Adrenal gland (tissue), 12 donors: ENCODE data around the gene PRRC2B. TPM values are rescaled to one million over a fixed set of nuclear protein-coding genes. Genes with fewer than 3 reads are reported as not detected.

Source experiments
- DNase-seq, 7 donors: peaks; one replicate each; pipeline ENCODE4 v3.0.0-alpha.2; 2019 to 2020
- H3K27ac ChIP-seq, 5 donors: fragments of 200-600 bp; sonication (generic) in 4 of 5; 1 replicate in 3 of 5; 2 replicates in 2 of 5; pipeline versions ENCODE4 v1.5.1 to v1.8.0; 2016 to 2020; ENCODE audit warnings: mild to moderate bottlenecking in 1 of 5
- H3K27me3 ChIP-seq: fragments of 200-600 bp; 2 replicates; pipeline ENCODE4 v1.8.0; 2021
- H3K36me3 ChIP-seq, 2 donors: fragments of 200-600 bp; replicated peaks in 1 of 2; 1 replicate in 1 of 2; 2 replicates in 1 of 2; pipeline versions ENCODE4 v1.5.1 to v1.8.0; 2018 to 2022
- H3K4me1 ChIP-seq, 2 donors: fragments of 200-600 bp; replicated peaks in 1 of 2; 1 replicate in 1 of 2; 2 replicates in 1 of 2; pipeline versions ENCODE4 v1.5.1 to v1.8.0; 2018 to 2021
- H3K4me3 ChIP-seq, 4 donors: fragments of 200-600 bp; sonication (generic) in 3 of 4; one replicate each; pipeline ENCODE4 v1.5.1; 2016 to 2018
- H3K9me3 ChIP-seq, 3 donors: fragments of 200-600 bp; sonication (generic) in 1 of 3; replicated peaks in 1 of 3; 1 replicate in 2 of 3; 2 replicates in 1 of 3; pipeline versions ENCODE4 v1.5.1 to v1.8.0; 2016 to 2021
- POLR2A ChIP-seq, 2 donors: fragments of 450-650 bp; IDR thresholded peaks; one replicate each; pipeline ENCODE4 v1.6.1; 2017; ENCODE audit warnings: antibody characterized with exemption in 2 of 2, mild to moderate bottlenecking in 2 of 2, moderate library complexity in 1 of 2
- WGBS, 4 donors: extraction: QIAGEN DNeasy Blood & Tissue Kit in 2 of 4; methylation state at CpG; one replicate each; pipeline versions ENCODE4 v1.1.5 to v1.1.7; 2013 to 2017; 5-methylcytosine and 5-hydroxymethylcytosine counted together
- intact Hi-C, 2 donors: fragments of 100-400 bp; cut with DNase I; formaldehyde crosslinking; loops; one replicate each; pipeline versions ENCODE4 v1.14.1 to v1.15.0; 2022 to 2023
- polyA plus RNA-seq, 3 donors: library from polyadenylated mRNA; stranded (reverse); fragments of 200-250 nt in 2 of 3; fragments of 350-450 nt in 1 of 3; fragmentation: Illumina TruSeq in 1 of 3; extraction: RNeasy Lipid Tissue Mini Kit (QIAGEN cat#74804) in 1 of 3; gene quantifications; one replicate each; pipeline ENCODE4 v1.2.3, GENCODE V29; 2013 to 2014
- total RNA-seq, 9 donors: library from RNA; depleted of rRNA in 4 of 9; stranded (reverse); fragments of >200 nt in 4 of 9; fragments of 120-200 nt in 1 of 9; fragmentation: NEBNext Ultra II Directional in 1 of 9; extraction: Animal tissue kit (Norgen Biotek cat#: 25700) in 1 of 9; gene quantifications; one replicate each; pipeline versions ENCODE4 v1.1.0 to v1.2.4, GENCODE V29; 2013 to 2023
- TF ChIP-seq, protein P1 (sequence below), 6 experiments: fragments of 450-650 bp in 4 of 6; fragments of 200-600 bp in 2 of 6; sonication (generic) in 1 of 6; IDR thresholded peaks; 1 replicate in 5 of 6; 2 replicates in 1 of 6; pipeline versions ENCODE4 v1.5.1 to v1.8.0; 2016 to 2021; ENCODE audit warnings: antibody characterized with exemption in 6 of 6, mild to moderate bottlenecking in 2 of 6, moderate library complexity in 1 of 6
- donor health status: healthy with polysubstance abuse.
- donor health status: Bipolar disorder and iron deficiency.
- donor health status: DM: yes; HTN: yes; CAD: no.
- donor health status: DM: no; HTN: no; CAD: no.
- donor health status: DM: no; HTN: no; CAD: no.
- donor health status: DM: yes; HTN: yes; CAD: no.

PRRC2B gene
- total and polyA plus RNA-seq, 12 donors, result 42.3 to 255 (median 145) TPM

GRCh38 chr9:131485206-131485605, 91.3 kb downstream of the PRRC2B start:
- TF ChIP-seq POLR2A (IDR thresholded peaks at IDR 0.05), result no peak
- TF ChIP-seq, protein P1, sequence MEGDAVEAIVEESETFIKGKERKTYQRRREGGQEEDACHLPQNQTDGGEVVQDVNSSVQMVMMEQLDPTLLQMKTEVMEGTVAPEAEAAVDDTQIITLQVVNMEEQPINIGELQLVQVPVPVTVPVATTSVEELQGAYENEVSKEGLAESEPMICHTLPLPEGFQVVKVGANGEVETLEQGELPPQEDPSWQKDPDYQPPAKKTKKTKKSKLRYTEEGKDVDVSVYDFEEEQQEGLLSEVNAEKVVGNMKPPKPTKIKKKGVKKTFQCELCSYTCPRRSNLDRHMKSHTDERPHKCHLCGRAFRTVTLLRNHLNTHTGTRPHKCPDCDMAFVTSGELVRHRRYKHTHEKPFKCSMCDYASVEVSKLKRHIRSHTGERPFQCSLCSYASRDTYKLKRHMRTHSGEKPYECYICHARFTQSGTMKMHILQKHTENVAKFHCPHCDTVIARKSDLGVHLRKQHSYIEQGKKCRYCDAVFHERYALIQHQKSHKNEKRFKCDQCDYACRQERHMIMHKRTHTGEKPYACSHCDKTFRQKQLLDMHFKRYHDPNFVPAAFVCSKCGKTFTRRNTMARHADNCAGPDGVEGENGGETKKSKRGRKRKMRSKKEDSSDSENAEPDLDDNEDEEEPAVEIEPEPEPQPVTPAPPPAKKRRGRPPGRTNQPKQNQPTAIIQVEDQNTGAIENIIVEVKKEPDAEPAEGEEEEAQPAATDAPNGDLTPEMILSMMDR (IDR thresholded peaks at IDR 0.05), result no peak
- H3K4me3 ChIP-seq, result no peak overlapping the region
- no peaks in the 10 kb centered on the region for H3K4me1 ChIP-seq
- intact Hi-C loops, result loop anchor here in 1 of 2 donors (10.0 kb wide), 1 partner anchor 100 kb away; no protein-coding TSS in a partner anchor
- H3K27ac ChIP-seq, result no peak overlapping the region
- no peak for DNase-seq
- H3K9me3 ChIP-seq, result no peaks in the 10 kb centered on the region
- peaks cover 0 to 100% of the 10 kb centered on the region in 2 donors for H3K36me3 ChIP-seq
- 84 to 92% (median 87%) methylated on average over 9 to 12 of the region's 12 CpGs for WGBS, 4 donors
- H3K27me3 ChIP-seq, result no peaks in the 10 kb centered on the region

- 87 to 91% (median 87%) methylated on average over 13 to 19 of the region's 19 CpGs for WGBS, 4 donors
- no peaks in the 10 kb centered on the region for H3K9me3 ChIP-seq
- no peaks in the 10 kb centered on the region for H3K27me3 ChIP-seq
- intact Hi-C loops, result loop anchor here in 1 of 2 donors (10.0 kb wide), 1 partner anchor 101 kb away; no protein-coding TSS in a partner anchor
- H3K36me3 ChIP-seq, result peaks cover 0 to 100% of the 10 kb centered on the region in 2 donors
- no peak for DNase-seq
- no peaks in the 10 kb centered on the region for H3K4me1 ChIP-seq
- TF ChIP-seq, protein P1 (IDR thresholded peaks at IDR 0.05), result no peak
- TF ChIP-seq POLR2A (IDR thresholded peaks at IDR 0.05), result no peak
- H3K27ac ChIP-seq, result no peak overlapping the region
- no peak overlapping the region for H3K4me3 ChIP-seq
These were observed 92.0 kb downstream of the PRRC2B start for GRCh38 chr9:131485728-131486422.

DNA sequence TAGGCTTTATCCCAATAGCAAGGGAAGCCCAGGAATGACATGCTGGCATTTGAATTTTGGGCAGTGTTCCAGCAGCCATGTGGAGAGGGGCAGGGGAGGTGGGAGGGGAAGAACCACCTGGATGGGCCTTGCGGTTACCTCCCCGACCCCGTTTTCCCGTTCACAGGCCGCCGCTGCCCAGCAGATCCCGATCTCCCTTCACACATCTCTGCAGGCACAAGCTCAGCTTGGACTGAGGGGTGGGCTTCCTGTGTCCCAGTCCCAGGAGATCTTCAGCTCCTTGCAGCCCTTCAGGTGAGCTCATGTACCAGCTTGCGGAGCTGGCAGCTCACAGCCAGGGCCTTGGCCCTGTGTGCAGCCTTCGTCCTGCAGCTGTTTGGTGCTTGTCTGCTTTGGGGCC, 93.1 kb downstream of the PRRC2B start:
- peaks cover 0 to 100% of the 10 kb centered on the region in 2 donors for H3K36me3 ChIP-seq
- intact Hi-C loops, result loop anchor here in 1 of 2 donors (10.0 kb wide), 1 partner anchor 102 kb away; no protein-coding TSS in a partner anchor
- no peak for TF ChIP-seq POLR2A (IDR thresholded peaks at IDR 0.05)
- TF ChIP-seq, protein P1 (IDR thresholded peaks at IDR 0.05), result no peak

GRCh38 chr9:131487621-131488031, 93.7 kb downstream of the PRRC2B start:
- H3K4me1 ChIP-seq, result no peaks in the 10 kb centered on the region
- 82 to 84% (median 84%) methylated on average over 14 of the region's 14 CpGs for WGBS, 4 donors
- peaks cover 0 to 100% of the 10 kb centered on the region in 2 donors for H3K36me3 ChIP-seq
- no peak for DNase-seq
- H3K4me3 ChIP-seq, result no peak overlapping the region
- no peaks in the 10 kb centered on the region for H3K27me3 ChIP-seq
- H3K27ac ChIP-seq, result no peak overlapping the region
- TF ChIP-seq, protein P1 (IDR thresholded peaks at IDR 0.05), result no peak
- TF ChIP-seq POLR2A (IDR thresholded peaks at IDR 0.05), result no peak
- H3K9me3 ChIP-seq, result no peaks in the 10 kb centered on the region
- intact Hi-C loops, result loop anchor here in 1 of 2 donors (10.0 kb wide), 1 partner anchor 103 kb away; no protein-coding TSS in a partner anchor

More for the DNA sequence above, 93.1 kb downstream of the PRRC2B start:
- H3K27me3 ChIP-seq, result no peaks in the 10 kb centered on the region
- DNase-seq, result no peak
- no peak overlapping the region for H3K4me3 ChIP-seq
- H3K9me3 ChIP-seq, result no peaks in the 10 kb centered on the region
- no peaks in the 10 kb centered on the region for H3K4me1 ChIP-seq
- WGBS, 4 donors, result 69 to 87% (median 86%) methylated on average over 8 to 9 of the region's 9 CpGs
- no peak overlapping the region for H3K27ac ChIP-seq
